Epidermal melanocyte (primary cell): ENCODE data around the gene FCGR3B.
A peak's percentile ranks its signal among the peaks of the same experiment; 100 is the strongest.
"Not testable (repeated sequence)": the region's sequence is repeated elsewhere in the genome, so short reads cannot be mapped to it uniquely, and the experiment has no call there.

Experiments
- DNase-seq: peaks from one replicate; pipeline ENCODE4 v3.0.0; 2011; ENCODE audit warnings: low spot score; ENCODE audit not compliant: insufficient read length

FCGR3B gene

DNA sequence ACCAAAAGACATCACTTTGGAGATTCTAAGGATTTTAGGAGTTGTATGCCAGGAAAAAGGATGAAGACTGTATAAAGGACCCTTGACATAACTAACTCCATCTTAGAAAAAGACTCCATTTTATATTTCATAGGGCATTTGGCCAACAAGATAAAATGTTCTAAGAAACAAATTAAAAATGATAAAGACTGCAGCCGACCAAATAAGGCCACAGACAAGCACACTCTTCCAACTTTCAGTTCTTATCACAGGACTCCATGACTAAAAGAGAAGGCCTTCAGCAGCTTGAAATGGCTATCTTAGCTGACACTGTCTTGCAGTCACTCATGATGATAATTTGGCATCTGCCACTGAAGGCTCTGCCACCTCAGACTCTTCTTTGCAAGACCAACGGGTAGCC is 8.2 kb upstream of the FCGR3B start:
- not testable (repeated sequence) for DNase-seq

DNA sequence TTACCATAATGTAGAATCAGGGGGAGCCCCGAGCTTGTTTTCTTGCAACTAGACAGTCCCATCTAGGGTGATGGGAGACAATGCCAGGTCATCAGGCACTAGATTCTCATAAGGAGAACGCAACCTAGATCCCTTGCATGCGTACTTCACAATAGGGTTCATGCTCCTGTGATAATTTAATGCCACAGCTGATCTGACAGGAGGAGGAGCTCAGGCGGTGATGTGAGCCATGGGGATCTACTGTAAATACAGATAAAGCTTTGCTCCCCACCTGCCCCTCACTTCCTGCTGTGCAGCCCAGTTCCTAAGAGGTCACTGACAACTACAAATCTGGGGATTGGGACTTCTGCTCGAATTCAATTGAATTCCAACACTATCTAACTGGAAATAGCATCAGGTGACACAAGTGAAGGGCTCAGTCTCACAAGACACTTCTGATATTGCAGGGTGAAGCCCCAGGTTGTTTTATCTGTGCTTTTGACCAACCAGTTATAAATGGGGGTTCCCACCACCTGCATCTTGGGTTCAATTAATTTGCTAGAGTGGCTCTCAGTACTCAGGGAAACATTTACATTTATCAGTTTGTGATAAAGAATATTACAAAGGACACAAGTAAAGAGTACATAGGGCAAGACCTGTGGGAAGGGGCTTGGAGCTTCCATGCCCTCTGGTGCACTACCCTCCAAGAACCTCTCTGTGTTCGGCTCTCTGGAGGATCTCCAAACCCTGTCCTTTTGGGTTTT is 7.4 kb upstream of the FCGR3B start:
- DNase-seq, result not testable (repeated sequence)

DNA sequence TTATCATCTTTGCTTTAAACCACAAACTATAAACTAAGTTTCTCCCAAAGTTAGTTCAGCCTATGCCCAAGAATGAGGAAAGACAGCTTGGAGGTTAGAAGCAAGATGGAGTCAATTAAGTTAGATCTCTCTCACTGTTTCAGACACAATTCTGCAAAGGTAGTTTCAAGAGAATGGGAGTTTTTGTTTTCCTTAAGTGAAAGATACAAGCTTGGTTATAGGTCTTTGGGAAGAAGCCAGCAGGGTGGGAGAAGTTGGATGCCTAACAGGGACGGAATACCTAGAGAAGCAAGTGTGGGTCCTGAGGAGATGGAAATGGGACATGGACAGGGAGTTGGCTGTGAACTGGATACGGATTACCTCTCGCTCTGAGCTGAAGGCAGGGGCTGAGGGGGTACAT is 6.0 kb upstream of the FCGR3B start:
- not testable (repeated sequence) for DNase-seq

- not testable (repeated sequence) for DNase-seq
Observed at GRCh38 chr1:161636189-161636782, 5.3 kb upstream of the FCGR3B start.

GRCh38 chr1:161634993-161635392 is 4.0 kb upstream of the FCGR3B start:
- DNase-seq, result not testable (repeated sequence)

DNA sequence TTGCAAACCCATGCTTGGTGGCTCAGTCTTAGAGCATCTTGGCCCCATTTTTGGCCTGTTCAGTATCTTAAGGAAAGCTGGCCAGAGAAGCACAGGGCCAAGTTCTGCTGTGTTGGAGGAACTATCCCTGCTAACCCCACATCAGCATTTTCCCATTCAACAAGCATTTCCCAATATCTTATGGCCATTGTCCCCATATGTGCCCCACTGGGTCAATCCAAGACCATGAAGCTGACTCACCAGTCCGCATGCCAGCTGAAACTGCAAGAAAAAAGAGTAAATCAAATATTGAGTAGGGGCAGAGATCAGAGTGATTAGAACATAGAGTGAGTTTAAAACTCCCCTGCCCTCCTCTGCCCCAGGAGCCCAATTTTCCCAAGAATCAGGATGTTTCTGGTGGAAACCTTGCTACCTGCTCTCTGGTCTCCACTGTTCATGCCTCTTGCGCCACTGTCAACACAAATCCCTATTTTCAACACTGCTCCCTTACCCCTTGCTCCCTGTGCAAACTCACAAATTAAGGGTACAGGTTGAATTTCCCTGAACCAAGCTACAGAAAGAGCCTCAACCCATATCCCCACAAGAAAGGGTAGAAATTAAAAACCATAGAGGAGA is 741 bp downstream of the FCGR3B start:
- not testable (repeated sequence) for DNase-seq

- not testable (repeated sequence) for DNase-seq
Observed at GRCh38 chr1:161626445-161627146, 4.4 kb downstream of the FCGR3B start.

DNA sequence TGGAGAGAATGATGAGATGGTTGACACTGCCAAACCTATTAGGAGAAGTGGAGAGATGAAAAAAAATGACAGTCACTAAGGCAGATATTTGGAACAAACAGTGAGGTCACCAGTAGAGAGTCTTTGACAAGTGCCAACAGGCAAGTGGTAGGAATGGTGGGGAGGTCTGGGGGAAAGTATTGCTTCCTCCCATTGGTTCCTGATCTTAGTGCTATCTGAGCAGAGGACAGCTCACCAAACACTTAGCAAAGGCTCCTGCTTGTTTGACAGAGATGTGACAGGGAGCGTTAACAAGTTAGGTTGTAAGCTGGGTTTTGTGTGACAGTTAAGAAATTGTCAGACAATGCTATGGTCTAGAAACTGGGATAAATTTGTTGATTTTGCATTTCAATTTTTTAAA is 6.4 kb downstream of the FCGR3B start:
- DNase-seq, result not testable (repeated sequence)

DNA sequence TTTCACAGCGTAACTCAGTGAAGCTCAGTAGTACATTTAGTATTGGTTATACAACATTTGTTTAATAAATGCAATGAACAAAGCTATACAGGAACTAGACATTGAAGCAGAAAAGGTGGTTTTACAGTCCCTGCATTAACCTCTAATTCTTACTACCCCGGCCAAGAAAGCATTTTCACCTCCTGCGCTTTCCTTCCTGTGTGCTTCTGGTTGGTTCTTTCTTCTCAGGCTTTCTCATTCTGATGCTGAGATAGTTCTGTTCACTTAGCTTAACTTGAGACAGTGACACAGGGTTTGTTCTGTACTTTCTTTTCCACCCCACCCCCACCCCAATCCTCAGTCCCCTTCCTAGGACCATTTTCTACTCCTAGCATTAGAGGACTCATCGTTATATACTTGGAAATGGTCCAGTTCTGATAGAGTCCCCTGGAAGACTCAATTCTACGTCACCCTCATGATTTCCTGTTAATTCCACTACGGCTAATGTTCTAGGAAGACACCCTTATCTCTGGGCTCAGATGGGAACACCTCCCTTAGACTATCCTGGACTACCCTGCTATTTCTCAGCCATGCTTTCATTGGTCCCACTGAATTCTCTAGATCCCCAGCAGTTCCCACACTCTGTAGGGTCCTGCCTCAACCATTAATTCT is 7.5 kb downstream of the FCGR3B start:
- DNase-seq, result not testable (repeated sequence)

DNA sequence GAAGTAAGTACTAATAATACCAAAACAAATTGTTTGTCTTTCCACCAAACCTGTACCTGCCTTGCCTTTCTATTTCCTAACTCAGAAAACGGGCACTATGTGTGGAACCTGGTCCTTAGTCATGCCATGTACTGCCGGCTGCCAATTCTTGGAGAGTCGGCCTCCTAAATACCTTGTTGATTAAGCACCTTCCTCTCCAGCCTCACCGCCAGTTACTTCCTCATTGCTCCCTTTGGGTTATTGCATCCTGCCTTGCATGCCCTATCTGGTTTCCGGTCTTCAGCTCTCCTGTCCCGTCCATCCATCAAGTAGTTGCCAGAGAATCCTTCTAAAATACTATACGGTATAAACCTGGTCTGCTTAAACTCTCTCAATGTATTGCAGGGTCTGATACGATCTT is 8.9 kb downstream of the FCGR3B start:
- not testable (repeated sequence) for DNase-seq

- peak; percentile 16 for DNase-seq
Observed at GRCh38 chr1:161621181-161622000, 9.6 kb downstream of the FCGR3B start.

- not testable (repeated sequence) for DNase-seq
Observed at GRCh38 chr1:161620399-161620798, 10.6 kb downstream of the FCGR3B start.

DNA sequence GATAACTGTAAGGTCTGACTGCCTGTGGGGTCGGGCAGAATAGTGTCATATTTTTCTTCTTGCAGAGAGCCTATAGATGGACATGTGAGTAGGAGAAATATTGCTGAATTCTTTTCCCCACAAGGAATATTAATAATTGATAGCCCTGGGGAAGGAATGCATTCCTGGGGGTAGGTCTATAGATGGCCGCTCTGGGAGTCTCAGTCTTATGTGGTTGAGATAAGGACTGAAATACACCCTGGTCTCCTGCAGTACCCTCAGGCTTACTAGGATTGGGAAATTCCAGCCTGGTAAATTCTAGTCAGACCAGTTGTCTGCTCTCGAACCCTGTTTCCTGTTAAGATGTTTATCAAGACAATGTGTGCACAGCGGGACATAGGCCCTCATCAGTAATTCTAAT is 12.5 kb downstream of the FCGR3B start:
- not testable (repeated sequence) for DNase-seq

- DNase-seq, result not testable (repeated sequence)
Observed at GRCh38 chr1:161616417-161616816, 14.6 kb downstream of the FCGR3B start.

DNA sequence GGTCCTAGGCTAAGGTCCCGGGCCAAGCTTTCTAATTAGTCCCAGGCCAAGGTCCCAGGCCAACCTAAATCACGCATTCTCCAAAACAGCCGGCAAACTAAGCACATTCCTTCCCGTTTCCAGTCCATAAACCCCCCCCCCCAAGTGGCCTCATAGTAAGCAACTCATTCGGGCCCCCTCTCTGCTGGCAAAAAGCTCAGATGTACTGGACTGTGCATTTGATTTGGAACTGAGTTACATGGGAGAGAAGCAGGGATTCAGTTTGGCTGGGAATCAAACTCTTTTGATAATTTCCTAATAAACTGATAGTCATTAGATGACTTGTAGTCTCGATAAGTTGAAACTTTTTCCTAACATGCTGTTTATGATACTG is 17.8 kb downstream of the FCGR3B start:
- DNase-seq, result not testable (repeated sequence)

DNA sequence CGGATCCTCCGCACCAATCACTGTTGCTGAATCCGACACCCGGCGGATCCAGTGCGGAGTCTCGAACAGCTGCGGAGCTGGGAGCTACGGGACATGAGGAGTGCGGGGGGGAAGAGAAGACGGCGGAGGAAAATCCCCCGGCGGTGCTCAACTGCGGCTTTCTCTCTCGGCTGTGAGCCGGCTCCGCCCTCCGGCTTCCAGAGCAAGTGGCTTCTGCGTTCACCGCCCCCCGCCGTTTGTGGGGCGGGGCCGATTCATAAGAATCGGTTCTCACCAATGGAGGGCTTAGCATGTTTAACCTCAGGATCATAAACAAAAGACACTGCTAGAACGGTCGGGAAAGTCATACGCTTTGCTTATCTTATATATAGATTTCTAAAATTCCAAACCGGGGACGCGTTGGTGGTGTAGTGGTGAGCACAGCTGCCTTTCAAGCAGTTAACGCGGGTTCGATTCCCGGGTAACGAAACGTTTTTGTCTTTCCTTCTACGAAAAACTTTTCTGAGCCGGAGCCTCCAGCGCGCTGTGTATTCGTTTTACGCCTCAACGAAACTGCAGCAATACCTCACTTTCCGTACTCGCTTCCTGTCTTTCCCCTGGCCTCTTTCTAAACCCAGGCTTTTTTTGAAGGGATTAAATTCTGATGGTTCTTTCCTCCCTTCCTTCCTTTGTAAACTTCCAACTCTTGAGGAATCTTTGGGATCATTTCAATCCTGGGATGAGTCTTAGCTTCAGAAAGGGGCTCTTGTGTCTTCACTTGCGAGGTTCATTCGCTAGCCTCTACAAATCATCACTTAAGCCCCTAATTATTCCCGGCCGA is 18.4 kb downstream of the FCGR3B start:
- peak; percentile 91 for DNase-seq

- DNase-seq, result not testable (repeated sequence)
Observed at GRCh38 chr1:161611866-161612321, 19.1 kb downstream of the FCGR3B start.

DNA sequence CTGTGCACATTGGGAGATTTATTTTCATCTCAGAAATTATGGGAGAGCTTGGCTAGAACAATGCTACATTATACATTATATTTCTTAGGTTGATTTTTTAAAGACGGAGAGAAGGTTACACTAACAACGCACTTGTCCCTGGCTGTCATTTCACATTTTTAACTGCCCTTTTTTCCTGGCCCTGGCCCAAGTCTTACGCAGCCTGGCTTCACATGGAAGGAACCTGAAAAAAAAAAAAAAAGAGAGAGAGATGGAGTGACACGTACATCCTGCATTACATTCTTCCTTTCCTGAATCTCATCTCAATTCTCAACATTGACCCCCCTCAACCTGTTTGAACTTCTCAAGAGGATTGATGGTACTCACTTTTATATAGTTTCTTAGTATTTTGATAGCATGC is 20.8 kb downstream of the FCGR3B start:
- not testable (repeated sequence) for DNase-seq

- not testable (repeated sequence) for DNase-seq
Observed at GRCh38 chr1:161606541-161607336, 24.2 kb downstream of the FCGR3B start.
